Dendritic cell treated with granulocyte-macrophage colony-stimulating factor and Interleukin-4, amounts not matched to agents 40 ng/mL and 50 ng/mL, for 4 days (primary cell): ENCODE data around the gene IHH.

Source experiments
- H3K27ac Mint-ChIP-seq: one replicate; pipeline ENCODE4 v1.8.0; 2022; ENCODE audit warnings: mild to moderate bottlenecking, mixed read lengths
- H3K27me3 Mint-ChIP-seq: one replicate; pipeline ENCODE4 v1.8.0; 2022; ENCODE audit warnings: mild to moderate bottlenecking, mixed read lengths
- H3K36me3 Mint-ChIP-seq: one replicate; pipeline ENCODE4 v1.8.0; 2022; ENCODE audit warnings: low read depth, mixed read lengths
- H3K4me1 Mint-ChIP-seq: one replicate; pipeline ENCODE4 v1.8.0; 2022; ENCODE audit warnings: low read depth, mixed read lengths
- H3K4me3 Mint-ChIP-seq: one replicate; pipeline ENCODE4 v1.8.0; 2022; ENCODE audit warnings: mild to moderate bottlenecking, moderate library complexity, mixed read lengths
- H3K9me3 Mint-ChIP-seq: one replicate; pipeline ENCODE4 v1.8.0; 2022; ENCODE audit warnings: mixed read lengths
- intact Hi-C: fragments of 100-400 bp; cut with micrococcal nuclease; formaldehyde crosslinking; loops from one replicate; pipeline ENCODE4 v1.15.0; 2022

Gene IHH

GRCh38 chr2:219060821-219061791, at the start of gene IHH:
TSS of gene IHH (minus strand) at chr2:219060921. CDS start at chr2:219060467, 454 bp downstream.
- Mint-ChIP-seq H3K27me3 (peaks cover 90% of the 10 kb centered on the region), H3K4me1 (peaks cover 28% of the 10 kb centered on the region)
- intact Hi-C loops: no loop called here

DNA sequence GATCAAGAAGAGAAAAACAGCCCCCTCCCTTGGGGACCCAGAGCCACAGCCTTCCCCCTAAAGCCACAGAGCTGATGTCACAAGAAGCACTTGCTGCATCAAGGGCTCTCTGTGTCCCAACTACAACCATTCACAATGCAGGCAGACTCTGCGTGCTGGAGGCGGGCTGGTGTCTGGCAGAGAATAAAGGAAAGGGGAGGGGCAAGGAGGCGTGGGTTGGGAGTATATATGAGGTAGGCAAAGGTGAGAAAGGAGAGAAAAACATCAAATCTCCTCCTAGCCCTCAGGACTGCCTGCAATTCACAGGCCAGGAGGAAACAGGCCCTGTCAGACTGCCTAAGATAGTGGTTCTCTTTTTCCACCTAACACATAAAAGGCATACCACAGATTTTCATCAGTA, 48.8 kb upstream of the IHH start:
- Mint-ChIP-seq H3K4me1 (peaks cover 64% of the 10 kb centered on the region), H3K9me3 (no peaks in the 10 kb centered on the region)

More at GRCh38 chr2:219060821-219061791, at the start of gene IHH:
- peak within 1 kb of the TSS; percentile 42 for H3K4me3 Mint-ChIP-seq
- no peaks in the 10 kb centered on the region for H3K36me3 Mint-ChIP-seq
- no peak within 1 kb of the TSS for H3K27ac Mint-ChIP-seq
- no peaks in the 10 kb centered on the region for H3K9me3 Mint-ChIP-seq

GRCh38 chr2:219107758-219108157, 47.0 kb upstream of the IHH start:
- Mint-ChIP-seq H3K27me3 (no peaks in the 10 kb centered on the region), H3K4me3 (no peak overlapping the region), H3K27ac (no peak overlapping the region), H3K4me1 (peaks cover 70% of the 10 kb centered on the region), H3K9me3 (no peaks in the 10 kb centered on the region), H3K36me3 (no peaks in the 10 kb centered on the region)
- intact Hi-C loops: no loop called here

More for the DNA sequence above, 48.8 kb upstream of the IHH start:
- intact Hi-C loops: no loop called here
- H3K27ac Mint-ChIP-seq: no peak overlapping the region
- no peaks in the 10 kb centered on the region for H3K27me3 Mint-ChIP-seq
- H3K36me3 Mint-ChIP-seq: no peaks in the 10 kb centered on the region
- no peak overlapping the region for H3K4me3 Mint-ChIP-seq

GRCh38 chr2:219106251-219106650, 45.5 kb upstream of the IHH start:
- intact Hi-C loops: no loop called here
- H3K27me3 Mint-ChIP-seq: no peaks in the 10 kb centered on the region
- H3K4me3 Mint-ChIP-seq: no peak overlapping the region
- peaks cover 59% of the 10 kb centered on the region for H3K4me1 Mint-ChIP-seq
- H3K36me3 Mint-ChIP-seq: no peaks in the 10 kb centered on the region
- H3K9me3 Mint-ChIP-seq: no peaks in the 10 kb centered on the region
- H3K27ac Mint-ChIP-seq: no peak overlapping the region

GRCh38 chr2:219104107-219105035, 43.6 kb upstream of the IHH start:
- peaks cover 44% of the 10 kb centered on the region for H3K4me1 Mint-ChIP-seq
- H3K36me3 Mint-ChIP-seq: no peaks in the 10 kb centered on the region
- intact Hi-C loops: no loop called here
- H3K27ac Mint-ChIP-seq: no peak overlapping the region
- no peak overlapping the region for H3K4me3 Mint-ChIP-seq
- no peaks in the 10 kb centered on the region for H3K27me3 Mint-ChIP-seq
- no peaks in the 10 kb centered on the region for H3K9me3 Mint-ChIP-seq

GRCh38 chr2:219099329-219099728, 38.6 kb upstream of the IHH start:
- no peaks in the 10 kb centered on the region for H3K36me3 Mint-ChIP-seq
- intact Hi-C loops: no loop called here
- no peak overlapping the region for H3K27ac Mint-ChIP-seq
- H3K27me3 Mint-ChIP-seq: no peaks in the 10 kb centered on the region
- no peak overlapping the region for H3K4me3 Mint-ChIP-seq
- peaks cover 13% of the 10 kb centered on the region for H3K4me1 Mint-ChIP-seq
- H3K9me3 Mint-ChIP-seq: no peaks in the 10 kb centered on the region

DNA sequence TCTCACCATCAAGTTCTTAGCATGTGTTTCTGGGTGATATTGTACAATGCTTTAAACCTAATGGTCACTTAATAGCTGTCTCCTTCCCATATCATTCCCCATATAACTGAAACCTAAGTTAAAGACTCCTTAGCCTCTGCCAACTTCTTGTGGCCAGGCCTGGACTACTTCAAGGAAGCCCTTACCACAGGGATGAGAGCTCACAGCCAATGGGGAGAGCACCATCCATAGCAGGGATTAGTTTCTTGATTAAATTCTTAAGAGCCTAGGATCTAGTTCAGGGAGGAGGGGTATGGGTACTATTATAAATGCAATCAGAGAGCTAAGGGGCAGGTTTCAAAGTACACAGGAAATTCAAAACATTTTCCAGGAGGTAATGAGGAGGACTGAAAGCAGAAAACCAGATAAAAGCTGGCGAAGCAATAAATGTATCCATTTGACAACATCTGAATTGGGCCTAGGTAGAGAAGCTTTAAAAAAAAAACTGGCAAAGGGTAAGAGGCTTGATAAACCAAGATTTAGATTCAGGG, 34.8 kb upstream of the IHH start:
- H3K27ac Mint-ChIP-seq: no peak overlapping the region
- no peaks in the 10 kb centered on the region for H3K9me3 Mint-ChIP-seq
- peaks cover 32% of the 10 kb centered on the region for H3K4me1 Mint-ChIP-seq
- no peaks in the 10 kb centered on the region for H3K27me3 Mint-ChIP-seq
- intact Hi-C loops: no loop called here
- no peak overlapping the region for H3K4me3 Mint-ChIP-seq
- H3K36me3 Mint-ChIP-seq: no peaks in the 10 kb centered on the region

DNA sequence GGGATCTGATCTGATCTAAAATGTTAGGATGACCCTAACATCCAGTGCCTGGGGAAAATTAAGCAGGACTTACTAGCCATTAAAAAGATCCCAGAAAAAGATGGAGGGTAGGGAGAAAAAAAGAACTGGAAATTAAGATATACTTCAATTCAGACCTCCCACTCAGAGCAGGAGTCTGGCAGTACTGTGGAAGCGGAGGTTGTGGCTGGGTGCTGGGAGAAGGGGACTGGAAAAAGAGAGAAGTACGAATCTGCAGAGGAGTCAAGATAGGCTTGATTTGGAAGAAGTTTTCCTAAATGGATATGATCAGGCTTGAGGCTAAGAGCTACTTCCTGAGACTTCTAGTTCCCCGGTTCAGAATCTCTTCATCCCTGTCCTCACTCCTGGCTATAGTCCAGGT, 33.5 kb upstream of the IHH start:
- no peaks in the 10 kb centered on the region for H3K27me3 Mint-ChIP-seq
- no peaks in the 10 kb centered on the region for H3K9me3 Mint-ChIP-seq
- peaks cover 4% of the 10 kb centered on the region for H3K36me3 Mint-ChIP-seq
- no peak overlapping the region for H3K4me3 Mint-ChIP-seq
- peaks cover 37% of the 10 kb centered on the region for H3K4me1 Mint-ChIP-seq
- no peak overlapping the region for H3K27ac Mint-ChIP-seq
- intact Hi-C loops: no loop called here

DNA sequence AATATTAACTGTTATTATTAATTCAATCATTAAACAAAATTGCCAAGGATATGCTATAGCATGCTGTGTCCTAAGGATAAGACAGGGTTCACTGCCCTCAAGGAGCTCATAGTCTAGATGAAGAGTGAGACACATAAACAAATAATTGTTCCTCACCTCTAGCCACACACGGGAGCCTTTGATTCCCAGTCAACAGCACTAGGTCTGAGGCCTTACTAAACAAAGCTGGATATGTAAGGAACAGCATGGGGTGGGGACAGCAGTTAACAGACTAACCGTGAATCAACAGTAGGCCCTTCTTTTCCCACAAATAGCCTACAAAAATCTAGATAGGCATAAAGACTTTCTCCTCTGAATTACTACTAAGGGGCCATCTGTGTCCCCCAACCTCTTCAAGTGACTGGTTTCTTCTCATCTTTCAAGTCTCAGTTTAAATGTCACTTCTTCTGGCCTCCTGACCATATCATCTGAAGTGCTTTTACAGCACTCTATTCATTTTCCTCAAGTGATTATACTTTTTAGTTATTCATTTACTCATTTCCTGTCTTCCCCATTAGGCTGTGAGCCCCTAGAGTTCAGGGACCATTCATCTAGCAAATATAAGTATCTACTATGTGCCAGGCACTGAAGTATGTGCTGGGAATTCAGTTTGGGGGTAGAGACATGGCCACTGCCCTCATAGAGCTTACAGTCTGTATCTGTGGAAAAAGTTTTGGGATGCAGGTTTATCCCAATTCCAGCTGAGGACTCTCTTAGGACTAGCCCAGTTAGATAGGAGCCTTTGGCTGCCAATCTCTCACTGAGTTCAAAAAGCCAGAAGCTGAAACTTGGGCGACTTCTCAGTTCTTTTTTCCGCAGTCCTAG, 29.9 kb upstream of the IHH start:
- no peak overlapping the region for H3K4me3 Mint-ChIP-seq
- no peaks in the 10 kb centered on the region for H3K9me3 Mint-ChIP-seq
- no peaks in the 10 kb centered on the region for H3K27me3 Mint-ChIP-seq
- H3K36me3 Mint-ChIP-seq: peaks cover 6% of the 10 kb centered on the region
- H3K4me1 Mint-ChIP-seq: peaks cover 59% of the 10 kb centered on the region
- no peak overlapping the region for H3K27ac Mint-ChIP-seq
- intact Hi-C loops: no loop called here

- no peaks in the 10 kb centered on the region for H3K27me3 Mint-ChIP-seq
- H3K4me1 Mint-ChIP-seq: peaks cover 65% of the 10 kb centered on the region
- no peak overlapping the region for H3K4me3 Mint-ChIP-seq
These were observed 28.6 kb upstream of the IHH start for GRCh38 chr2:219089330-219089729.

GRCh38 chr2:219087848-219088247, 27.1 kb upstream of the IHH start:
- Mint-ChIP-seq H3K36me3 (peaks cover 6% of the 10 kb centered on the region), H3K4me1 (peaks cover 61% of the 10 kb centered on the region), H3K27ac (peak overlapping the region; percentile 78), H3K27me3 (no peaks in the 10 kb centered on the region), H3K4me3 (no peak overlapping the region), H3K9me3 (no peaks in the 10 kb centered on the region)
- intact Hi-C loops: no loop called here

More at GRCh38 chr2:219089330-219089729, 28.6 kb upstream of the IHH start:
- Mint-ChIP-seq H3K27ac (no peak overlapping the region), H3K9me3 (no peaks in the 10 kb centered on the region), H3K36me3 (peaks cover 6% of the 10 kb centered on the region)
- intact Hi-C loops: no loop called here

GRCh38 chr2:219087361-219087760, 26.6 kb upstream of the IHH start:
- H3K27ac Mint-ChIP-seq: peak overlapping the region; percentile 78
- peaks cover 6% of the 10 kb centered on the region for H3K36me3 Mint-ChIP-seq
- peaks cover 66% of the 10 kb centered on the region for H3K4me1 Mint-ChIP-seq
- intact Hi-C loops: no loop called here
- no peaks in the 10 kb centered on the region for H3K27me3 Mint-ChIP-seq
- no peak overlapping the region for H3K4me3 Mint-ChIP-seq
- no peaks in the 10 kb centered on the region for H3K9me3 Mint-ChIP-seq

DNA sequence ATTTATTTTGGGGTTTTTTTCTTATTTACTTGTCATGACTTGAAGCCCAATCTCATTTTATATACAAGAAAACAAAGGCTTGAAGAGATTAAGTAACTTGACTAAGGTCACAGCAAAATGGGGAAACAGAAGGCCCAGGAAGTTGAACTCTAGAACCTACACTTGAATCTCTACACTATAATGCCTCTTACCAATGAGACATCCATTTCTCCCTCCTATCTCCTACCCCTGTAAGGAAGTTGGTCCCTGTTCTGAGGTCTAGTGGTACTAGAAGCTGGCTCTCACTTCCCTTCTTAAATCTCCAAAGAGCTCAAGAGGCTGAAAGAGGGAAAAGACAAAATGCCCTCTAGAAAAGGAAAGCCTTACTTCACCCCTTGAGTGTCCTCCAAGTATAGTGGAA, 25.5 kb upstream of the IHH start:
- Mint-ChIP-seq H3K9me3 (no peaks in the 10 kb centered on the region), H3K4me3 (no peak overlapping the region), H3K27me3 (no peaks in the 10 kb centered on the region), H3K36me3 (peaks cover 6% of the 10 kb centered on the region), H3K27ac (peak overlapping the region; percentile 78), H3K4me1 (peaks cover 73% of the 10 kb centered on the region)
- intact Hi-C loops: no loop called here
